DOHH2 (cell line): ENCODE data around the gene MGAT1.

Experiments
- CTCF ChIP-seq: fragments of 200-600 bp; sonication (generic); IDR thresholded peaks from one replicate; pipeline ENCODE4 v1.5.1; 2014; ENCODE audit warnings: antibody characterized with exemption, mild to moderate bottlenecking, low read depth, low read length; ENCODE audit not compliant: poor library complexity, severe bottlenecking
- EZH2phosphoT487 ChIP-seq: fragments of 200-600 bp; sonication (generic); IDR thresholded peaks from 2 replicates; pipeline ENCODE4 v1.6.1; 2017; ENCODE audit warnings: borderline replicate concordance, mild to moderate bottlenecking, antibody characterized with exemption, low read length, moderate library complexity, mixed read lengths

- TF ChIP-seq CTCF (no peak), EZH2phosphoT487 (no peak)
Observed at GRCh38 chr5:180829726-180830125, 27.1 kb upstream of the MGAT1 start.
